ENCODE measurements around the gene PCDH7.

PCDH7 gene, protein sequence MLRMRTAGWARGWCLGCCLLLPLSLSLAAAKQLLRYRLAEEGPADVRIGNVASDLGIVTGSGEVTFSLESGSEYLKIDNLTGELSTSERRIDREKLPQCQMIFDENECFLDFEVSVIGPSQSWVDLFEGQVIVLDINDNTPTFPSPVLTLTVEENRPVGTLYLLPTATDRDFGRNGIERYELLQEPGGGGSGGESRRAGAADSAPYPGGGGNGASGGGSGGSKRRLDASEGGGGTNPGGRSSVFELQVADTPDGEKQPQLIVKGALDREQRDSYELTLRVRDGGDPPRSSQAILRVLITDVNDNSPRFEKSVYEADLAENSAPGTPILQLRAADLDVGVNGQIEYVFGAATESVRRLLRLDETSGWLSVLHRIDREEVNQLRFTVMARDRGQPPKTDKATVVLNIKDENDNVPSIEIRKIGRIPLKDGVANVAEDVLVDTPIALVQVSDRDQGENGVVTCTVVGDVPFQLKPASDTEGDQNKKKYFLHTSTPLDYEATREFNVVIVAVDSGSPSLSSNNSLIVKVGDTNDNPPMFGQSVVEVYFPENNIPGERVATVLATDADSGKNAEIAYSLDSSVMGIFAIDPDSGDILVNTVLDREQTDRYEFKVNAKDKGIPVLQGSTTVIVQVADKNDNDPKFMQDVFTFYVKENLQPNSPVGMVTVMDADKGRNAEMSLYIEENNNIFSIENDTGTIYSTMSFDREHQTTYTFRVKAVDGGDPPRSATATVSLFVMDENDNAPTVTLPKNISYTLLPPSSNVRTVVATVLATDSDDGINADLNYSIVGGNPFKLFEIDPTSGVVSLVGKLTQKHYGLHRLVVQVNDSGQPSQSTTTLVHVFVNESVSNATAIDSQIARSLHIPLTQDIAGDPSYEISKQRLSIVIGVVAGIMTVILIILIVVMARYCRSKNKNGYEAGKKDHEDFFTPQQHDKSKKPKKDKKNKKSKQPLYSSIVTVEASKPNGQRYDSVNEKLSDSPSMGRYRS (N-terminal part only)

DNA sequence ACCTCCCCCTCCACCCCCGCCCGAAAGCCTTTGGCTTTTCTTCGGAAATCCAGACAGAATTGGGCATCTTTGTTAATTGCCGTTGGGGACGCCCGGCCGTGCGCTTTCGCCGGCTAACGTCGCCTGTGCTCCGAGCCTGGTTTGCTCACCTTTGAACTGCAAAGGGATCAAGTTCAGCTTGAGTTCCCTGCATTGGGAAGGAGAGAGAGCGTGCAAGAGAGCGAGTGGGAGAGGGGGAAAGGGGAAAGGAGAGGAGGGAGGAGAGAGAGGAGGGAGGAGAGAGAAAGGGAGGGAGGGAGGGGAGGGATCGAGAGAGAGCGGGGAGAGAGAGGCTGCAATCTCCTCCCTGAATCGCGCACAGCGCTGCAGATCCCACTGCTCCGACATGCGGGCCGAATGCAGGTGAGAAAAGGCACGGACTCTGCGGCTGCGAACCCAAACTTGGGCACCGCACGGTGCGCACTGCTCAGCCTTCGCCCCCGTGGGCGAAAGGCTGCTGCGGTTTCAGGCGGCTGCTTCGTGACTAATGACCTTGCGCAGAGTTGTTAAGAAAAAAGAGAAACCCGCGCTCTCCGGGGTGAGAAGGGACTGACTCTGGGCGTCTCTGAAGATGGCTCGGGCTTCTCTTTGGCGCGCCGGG lies at the start of gene PCDH7:
Gene PCDH7 (plus strand): TSS at position 349 of the 640 bp plus-strand sequence. CDS start 1,054 bp downstream, outside the sequence.
- no peak for DNase-seq

DNA sequence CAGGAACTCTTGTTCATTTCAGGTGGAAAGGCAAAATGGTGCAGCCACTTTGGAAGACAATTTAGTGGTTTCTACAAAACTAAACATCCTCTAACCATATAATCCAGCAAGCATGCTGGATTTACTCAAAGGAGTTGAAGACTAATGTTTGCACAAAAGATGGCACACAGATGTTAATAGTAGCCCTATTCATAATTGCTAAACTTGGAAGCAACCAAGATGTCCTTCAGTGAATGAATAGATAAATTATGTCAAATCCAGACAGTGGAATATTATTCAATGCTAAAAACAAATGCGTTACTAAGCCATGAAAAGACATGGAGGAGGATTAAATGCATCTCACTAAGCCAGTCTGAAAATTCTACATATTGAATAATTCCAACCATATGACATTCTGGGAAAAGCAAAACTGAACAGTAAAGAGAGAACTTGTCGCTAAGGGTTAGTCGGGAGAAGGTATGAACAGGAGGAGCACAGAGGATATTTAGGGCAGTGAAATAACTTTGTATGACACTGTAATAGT lies 48.2 kb upstream of the PCDH7 start:
- DNase-seq = no peak

DNA sequence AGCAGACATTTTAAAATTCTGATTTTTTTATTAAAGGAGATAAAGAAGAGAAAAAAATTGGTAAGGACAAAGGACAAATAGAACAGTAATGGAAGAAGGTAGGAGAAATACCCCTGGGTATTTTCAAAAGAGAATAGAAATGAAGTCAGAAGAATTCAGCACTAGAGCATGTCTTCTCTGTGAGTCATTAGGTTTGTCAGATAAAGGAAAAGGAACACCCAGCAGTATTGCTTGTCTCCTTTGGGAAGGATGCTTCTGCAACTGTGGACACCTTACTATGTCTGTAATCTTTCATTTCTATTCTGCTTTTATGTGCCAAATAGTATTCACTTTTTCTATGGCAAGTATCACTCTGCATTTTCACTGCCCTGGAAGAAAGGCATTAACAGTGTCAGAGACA lies 24.0 kb upstream of the PCDH7 start:
- no peak for DNase-seq

DNA sequence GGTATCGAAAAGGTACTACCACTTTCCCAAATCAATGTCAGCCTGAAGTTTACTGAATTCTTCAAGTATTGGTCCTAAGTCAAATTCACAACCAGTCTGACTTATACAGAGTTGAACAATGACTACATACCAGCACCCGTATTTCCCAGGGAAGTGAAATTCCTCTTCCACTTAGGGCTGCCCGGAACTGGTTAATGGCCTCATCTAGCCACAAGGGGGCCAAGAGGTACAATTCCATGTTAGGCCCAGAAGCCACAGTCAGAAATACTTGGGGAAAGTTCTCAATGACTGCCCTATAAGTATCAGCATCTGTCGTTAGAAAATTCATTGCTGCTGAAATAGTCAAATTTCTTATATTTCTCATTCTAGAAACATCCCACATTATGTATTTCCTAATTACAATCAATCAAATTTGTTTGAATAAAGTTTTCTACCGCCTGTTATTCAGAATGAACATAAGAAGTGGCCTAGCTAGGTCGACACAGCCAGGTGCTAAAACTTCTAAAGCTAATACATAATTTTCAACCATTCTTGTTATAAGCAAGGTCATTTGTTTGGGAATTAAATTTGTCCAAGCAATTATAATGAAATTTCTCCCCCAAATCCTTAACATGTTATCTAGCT lies 5.6 kb upstream of the PCDH7 start:
- no peak for DNase-seq

DNA sequence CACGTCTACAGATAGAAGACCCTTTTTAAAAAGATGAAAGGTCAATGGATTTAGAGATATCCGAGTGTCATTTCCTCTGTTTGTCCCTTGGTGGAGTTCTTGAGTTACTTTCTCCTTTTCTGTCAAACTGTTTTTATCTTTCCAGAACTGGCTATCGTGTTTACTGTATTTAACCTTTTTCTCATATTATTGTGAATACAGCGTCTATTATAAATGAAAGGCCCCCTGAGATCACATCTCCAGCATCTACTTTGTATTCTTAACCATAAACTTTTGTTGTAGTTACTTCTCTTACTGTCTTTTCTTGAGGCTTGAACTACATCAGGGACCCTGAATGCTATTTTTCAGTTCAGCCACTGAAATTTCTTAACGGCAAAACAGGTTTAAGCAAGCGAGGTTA lies 4.0 kb upstream of the PCDH7 start:
- DNase-seq = no peak

DNA sequence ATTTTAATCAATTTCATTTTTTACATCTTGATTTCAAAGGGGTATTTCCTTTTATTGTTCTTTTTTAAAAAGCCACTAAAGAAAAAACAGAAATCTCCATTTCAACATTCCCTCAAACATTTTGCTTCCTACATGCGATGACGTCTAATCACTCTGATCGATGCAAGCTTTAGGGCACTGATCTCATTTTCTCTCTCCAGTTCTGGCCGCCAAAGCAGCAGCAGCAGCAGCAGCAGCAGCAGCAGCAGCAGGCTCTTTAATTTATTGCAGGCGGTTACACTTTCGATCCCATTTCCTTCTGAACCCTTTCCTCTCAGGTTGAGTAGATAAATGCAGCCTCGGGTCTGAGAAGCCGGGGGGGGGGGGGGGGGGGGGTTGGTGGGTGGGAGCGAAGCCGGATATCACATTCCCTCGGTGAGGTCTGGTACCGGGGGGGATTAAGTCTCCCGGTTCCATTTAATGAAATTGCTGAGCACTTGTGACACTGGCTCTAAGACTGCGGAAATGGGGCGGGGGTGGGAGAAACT lies 3.4 kb upstream of the PCDH7 start:
- DNase-seq = no peak

DNA sequence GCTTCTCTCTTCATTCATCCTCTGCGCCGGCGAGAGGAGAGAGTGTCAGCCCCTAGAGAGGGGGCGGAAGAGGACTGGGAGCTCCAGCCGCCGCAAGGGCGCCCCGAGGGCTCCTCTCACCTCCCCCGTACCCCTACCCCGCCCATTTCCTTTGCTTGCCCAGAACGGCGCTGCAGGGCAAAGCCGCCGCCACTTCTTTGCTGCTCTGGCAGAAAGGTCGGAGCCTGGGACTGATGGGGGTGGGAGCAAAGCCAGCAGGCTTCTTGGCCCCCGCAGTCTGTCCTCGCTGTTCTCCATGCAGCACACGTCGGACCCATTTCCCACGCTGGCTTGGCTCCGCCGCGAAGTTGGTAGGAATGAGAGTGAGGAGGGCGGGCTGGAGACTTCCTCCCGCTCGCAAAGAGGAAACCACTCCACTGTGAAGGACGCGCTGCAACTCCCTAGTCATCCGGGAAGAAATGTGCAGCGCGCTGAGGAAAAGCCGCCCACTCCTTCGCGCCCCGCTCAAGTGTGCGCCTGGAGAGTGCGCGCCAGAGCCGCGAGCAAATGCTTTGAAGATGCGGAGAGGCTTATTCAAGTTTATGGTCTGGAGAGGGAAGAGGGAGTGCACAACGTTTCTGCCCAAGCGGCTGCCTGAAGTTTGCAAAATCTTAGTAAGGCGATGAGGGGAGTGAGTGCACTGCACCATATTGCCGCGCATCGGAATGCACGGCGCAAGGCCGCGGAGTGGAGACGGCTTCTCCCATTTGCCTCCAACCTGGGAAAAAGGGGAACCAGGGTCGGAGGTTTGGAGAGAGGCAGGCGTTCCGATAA lies 2.8 kb upstream of the PCDH7 start:
- DNase-seq = no peak

DNA sequence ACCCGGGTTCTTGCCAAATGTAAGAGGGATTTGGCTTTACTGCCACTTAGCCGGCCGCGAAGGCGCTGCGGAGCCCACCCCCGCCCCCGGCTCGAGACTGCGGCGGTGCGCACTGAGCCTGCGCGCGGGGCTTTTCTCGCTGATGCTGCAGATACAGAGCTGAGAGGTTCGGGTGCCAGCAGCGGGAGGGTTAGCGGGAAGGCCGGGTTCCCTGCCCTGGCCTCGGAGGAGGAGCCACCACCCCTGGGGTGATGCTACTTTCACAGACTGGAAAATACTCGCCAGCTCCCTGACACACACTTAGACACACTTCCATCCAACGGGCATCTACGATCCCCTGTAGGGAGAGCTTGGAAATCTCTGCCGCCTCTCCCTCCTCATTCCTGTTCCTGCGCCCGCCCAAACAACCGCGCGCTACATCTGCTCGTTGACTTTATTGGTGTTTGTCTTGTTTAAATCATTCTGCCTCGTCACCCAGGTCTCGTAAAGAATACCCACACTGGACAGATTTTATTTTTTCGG lies 2.1 kb upstream of the PCDH7 start:
- DNase-seq = no peak

DNA sequence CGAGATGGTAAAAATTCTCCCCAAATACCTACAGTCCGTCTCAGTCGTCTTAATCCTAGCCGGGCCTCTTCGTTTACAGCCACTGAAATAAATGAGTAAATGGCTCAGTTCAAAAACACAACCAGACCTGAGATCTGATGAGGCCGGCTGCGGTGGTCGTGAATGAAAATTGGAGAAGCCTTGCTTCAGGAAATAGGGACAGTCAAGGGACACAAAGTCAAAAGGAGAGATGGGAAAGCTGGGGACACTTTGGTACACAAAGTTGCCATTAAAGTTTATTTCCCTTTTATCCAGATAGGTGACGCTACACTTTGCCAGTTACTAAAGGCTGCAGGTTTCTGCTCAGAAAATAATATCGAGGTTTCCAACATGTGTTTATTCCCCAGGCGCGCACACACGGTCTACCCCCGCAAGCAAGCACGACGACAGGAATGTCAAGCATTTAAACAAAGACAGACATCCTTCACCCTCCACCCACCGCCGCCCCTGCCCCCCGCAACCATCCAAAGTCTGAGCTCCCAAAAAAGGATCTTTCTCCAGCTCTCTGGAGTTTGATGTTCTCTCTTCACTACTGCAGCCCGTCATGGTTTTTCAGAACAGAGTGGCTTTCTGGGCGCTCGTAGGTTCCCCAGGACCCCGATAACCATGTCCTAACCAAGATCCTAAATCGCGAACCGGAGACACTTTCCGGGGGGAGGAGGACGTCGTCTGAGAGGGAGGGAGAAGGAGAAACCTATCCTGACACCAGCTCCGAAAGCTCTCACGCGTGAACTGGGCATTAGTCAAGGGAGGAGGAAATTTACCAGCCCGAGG lies 1.3 kb upstream of the PCDH7 start:
- no peak for DNase-seq

DNA sequence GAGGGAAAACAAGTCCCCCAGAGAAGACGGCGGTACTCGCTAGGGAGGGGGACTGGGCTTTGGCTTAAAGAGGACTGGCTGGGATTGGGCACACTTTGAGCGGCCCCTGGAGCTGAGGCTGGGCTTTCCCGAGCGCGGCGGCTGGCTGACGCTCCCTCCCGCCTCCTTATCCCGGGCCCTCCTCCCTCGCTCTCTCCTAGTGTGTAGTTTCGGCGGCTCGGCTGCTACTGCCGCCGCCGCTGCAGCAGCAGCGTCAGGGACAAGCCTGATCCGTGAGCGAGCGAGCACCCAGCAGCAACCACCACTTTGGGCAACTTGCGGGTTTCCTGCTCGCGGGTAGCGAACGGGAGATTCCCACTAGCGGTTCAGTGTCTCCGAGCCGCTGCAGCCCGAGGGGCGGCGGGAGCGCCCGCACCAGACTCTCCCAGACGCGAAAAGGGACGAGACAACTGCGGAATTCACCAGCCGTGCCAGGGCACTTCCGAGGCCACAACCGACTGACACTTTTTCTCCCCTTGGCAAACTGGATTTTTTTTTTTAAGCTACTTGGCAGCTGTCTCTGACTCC lies 632 bp upstream of the PCDH7 start:
- no peak for DNase-seq

DNA sequence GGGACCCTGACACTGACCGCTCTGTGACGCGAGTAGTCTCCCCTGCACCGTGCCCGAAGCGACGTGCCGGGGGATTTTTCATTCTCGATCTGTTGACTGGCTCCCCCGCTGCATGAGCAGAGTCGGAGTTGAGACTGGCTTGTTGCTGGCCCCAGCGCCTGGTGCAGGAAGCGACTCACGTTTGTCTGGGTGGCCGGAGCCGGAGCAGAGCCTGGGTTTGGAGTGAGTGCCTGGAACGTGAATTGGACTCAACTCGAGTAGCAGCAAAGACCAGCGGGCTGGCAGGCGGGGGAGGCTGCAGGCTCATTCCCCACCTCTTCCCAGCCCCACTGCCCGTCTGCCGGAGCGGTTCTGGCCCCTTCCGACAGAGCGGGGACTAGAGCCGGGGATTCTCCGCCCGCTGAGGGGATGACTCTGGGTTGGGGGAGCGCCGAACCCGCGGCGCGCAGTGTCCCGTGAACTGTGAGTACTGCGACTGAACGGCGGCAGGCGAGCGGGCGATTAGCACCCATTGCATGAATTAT lies 554 bp downstream of the PCDH7 start:
- DNase-seq = no peak

DNA sequence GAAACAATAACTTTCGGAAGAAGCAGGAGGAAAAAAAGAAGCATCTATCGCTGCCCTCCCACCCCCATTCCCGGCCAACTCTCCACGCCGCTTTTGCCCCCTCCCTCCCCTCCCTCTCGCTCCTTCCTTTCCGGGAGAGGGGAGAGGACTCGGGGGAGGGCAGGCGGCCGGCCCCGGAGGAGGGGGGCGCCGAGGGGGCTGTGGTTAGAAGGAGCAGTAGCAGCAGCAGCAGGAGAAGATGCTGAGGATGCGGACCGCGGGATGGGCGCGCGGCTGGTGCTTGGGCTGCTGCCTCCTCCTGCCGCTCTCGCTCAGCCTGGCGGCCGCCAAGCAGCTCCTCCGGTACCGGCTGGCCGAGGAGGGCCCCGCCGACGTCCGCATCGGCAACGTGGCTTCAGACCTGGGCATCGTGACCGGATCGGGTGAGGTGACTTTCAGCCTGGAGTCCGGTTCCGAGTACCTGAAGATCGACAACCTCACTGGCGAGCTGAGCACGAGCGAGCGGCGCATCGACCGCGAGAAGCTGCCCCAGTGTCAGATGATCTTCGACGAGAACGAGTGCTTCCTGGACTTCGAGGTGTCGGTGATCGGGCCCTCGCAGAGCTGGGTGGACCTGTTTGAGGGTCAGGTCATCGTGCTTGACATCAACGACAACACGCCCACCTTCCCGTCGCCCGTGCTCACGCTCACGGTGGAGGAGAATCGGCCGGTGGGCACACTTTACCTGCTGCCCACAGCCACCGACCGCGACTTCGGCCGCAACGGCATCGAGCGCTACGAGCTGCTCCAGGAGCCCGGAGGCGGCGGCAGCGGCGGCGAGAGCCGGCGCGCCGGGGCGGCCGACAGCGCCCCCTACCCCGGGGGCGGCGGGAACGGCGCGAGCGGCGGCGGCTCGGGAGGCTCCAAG lies 1.3 kb downstream of the PCDH7 start:
- DNase-seq = no peak

DNA sequence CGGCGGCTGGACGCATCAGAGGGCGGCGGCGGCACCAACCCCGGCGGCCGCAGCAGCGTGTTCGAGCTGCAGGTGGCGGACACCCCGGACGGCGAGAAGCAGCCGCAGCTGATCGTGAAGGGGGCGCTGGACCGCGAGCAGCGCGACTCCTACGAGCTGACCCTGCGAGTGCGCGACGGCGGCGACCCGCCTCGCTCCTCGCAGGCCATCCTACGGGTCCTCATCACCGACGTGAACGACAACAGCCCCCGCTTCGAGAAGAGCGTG lies 1.9 kb downstream of the PCDH7 start:
- DNase-seq = no peak

DNA sequence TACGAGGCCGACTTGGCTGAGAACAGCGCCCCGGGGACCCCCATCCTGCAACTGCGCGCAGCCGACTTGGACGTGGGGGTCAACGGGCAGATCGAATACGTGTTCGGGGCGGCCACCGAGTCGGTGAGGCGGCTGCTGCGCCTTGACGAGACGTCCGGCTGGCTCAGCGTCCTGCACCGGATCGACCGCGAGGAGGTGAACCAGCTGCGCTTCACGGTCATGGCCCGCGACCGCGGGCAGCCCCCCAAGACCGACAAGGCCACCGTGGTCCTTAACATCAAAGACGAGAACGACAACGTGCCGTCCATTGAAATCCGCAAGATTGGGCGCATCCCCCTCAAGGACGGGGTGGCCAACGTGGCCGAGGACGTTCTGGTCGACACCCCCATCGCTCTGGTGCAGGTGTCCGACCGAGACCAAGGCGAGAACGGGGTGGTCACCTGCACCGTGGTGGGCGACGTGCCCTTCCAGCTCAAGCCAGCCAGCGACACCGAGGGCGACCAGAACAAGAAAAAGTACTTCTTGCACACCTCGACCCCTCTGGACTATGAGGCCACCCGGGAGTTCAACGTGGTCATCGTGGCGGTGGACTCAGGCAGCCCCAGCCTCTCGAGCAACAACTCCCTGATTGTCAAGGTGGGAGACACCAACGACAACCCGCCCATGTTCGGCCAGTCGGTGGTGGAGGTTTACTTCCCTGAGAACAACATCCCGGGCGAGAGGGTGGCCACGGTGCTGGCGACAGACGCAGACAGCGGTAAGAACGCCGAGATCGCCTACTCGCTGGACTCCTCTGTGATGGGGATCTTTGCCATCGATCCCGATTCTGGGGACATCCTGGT lies 2.4 kb downstream of the PCDH7 start:
- DNase-seq = no peak

DNA sequence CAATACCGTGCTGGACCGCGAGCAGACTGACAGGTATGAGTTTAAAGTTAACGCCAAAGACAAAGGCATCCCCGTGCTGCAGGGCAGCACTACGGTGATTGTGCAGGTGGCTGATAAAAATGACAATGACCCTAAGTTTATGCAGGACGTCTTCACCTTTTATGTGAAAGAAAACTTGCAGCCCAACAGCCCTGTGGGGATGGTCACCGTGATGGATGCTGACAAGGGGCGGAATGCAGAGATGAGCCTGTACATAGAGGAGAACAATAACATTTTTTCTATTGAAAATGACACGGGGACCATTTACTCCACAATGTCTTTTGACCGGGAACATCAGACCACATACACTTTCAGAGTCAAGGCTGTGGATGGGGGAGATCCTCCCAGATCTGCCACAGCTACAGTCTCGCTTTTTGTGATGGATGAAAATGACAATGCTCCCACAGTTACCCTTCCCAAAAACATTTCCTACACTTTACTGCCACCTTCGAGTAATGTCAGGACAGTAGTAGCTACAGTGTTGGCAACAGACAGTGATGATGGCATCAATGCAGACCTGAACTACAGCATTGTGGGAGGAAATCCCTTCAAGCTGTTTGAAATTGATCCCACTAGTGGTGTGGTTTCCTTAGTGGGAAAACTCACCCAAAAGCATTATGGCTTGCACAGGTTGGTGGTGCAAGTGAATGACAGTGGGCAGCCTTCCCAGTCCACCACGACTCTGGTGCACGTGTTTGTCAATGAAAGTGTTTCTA lies 3.2 kb downstream of the PCDH7 start:
- no peak for DNase-seq

DNA sequence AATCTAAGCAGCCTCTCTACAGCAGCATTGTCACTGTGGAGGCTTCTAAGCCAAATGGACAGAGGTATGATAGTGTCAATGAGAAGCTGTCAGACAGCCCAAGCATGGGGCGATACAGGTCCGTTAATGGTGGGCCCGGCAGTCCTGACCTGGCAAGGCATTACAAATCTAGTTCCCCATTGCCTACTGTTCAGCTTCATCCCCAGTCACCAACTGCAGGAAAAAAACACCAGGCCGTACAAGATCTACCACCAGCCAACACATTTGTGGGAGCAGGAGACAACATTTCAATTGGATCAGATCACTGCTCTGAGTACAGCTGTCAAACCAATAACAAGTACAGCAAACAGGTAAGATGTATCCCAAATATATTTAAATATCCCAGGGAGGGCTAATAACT lies 4.1 kb downstream of the PCDH7 start:
- no peak for DNase-seq

DNA sequence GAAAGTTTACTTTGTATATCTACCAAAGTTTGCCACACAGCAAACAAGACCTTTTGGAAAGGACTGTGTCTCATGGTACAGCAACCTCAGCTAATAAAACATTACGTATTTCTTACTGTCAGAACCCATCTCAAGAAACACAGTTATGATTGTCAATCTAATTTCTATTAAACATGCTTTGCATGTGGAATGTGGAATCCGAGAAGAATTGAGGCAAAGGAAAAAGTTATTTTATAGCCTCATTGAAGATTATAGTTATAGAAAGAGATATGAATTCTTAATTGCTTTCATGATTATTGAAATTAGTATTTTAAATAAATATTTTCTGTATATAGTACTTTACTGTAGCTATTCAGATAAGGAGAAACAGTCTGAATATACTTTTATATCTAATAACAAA lies 5.4 kb downstream of the PCDH7 start:
- no peak for DNase-seq
